OCI-LY7 (cell line): ENCODE results near the gene KIF1B. TPM values are rescaled to one million over a fixed set of nuclear protein-coding genes. Genes with fewer than 3 reads are reported as not detected.

Experiments
- BruUV-seq: library from RNA; stranded (reverse); fragments of 400-500 nt; replicated peaks from 2 replicates; lab custom pipeline; 2021; lab: Mats Ljungman, UMichigan
- CTCF ChIA-PET: fragments of 300-600 bp; sonication (Branson Sonifier 250); formaldehyde crosslinking; loops from one replicate; lab custom pipeline; 2022; ENCODE audit warnings: antibody characterized with exemption; ENCODE audit not compliant: unreplicated experiment; lab: Charles Lee
- POLR2A ChIA-PET: fragments of 300-600 bp; sonication (Branson Sonifier 250); formaldehyde crosslinking; loops from one replicate; lab custom pipeline; 2022; ENCODE audit warnings: antibody characterized with exemption; lab: Charles Lee
- DNase-seq: peaks from one replicate; pipeline ENCODE4 v3.0.0-alpha.2; 2015; ENCODE audit warnings: low spot score
- H2AFZ ChIP-seq: fragments of 200-600 bp; sonication (generic), shearing (Covaris generic); 2 replicates; pipeline ENCODE4 v1.6.1; 2014; ENCODE audit warnings: mild to moderate bottlenecking, antibody characterized with exemption, low read length, moderate library complexity
- H3K27ac ChIP-seq: fragments of 200-600 bp; sonication (generic); 2 replicates; pipeline ENCODE4 v1.5.1; 2014; ENCODE audit warnings: mixed run types, low read depth, mild to moderate bottlenecking, moderate library complexity, low read length, inconsistent platforms; ENCODE audit not compliant: poor library complexity, severe bottlenecking
- H3K36me3 ChIP-seq: fragments of 200-600 bp; sonication (generic); 2 replicates; pipeline ENCODE4 v1.6.1; 2014; ENCODE audit warnings: mild to moderate bottlenecking, antibody characterized with exemption, low read length, moderate library complexity, mixed read lengths; ENCODE audit not compliant: insufficient read depth
- H3K4me1 ChIP-seq: fragments of 200-600 bp; sonication (generic); 2 replicates; pipeline ENCODE4 v1.5.1; 2014; ENCODE audit warnings: mild to moderate bottlenecking, low read length; ENCODE audit not compliant: insufficient read depth, poor library complexity, severe bottlenecking
- H3K4me2 ChIP-seq: fragments of 200-600 bp; sonication (generic); 2 replicates; pipeline ENCODE4 v1.6.1; 2014; ENCODE audit warnings: mild to moderate bottlenecking, low read length
- H3K4me3 ChIP-seq: fragments of 200-600 bp; sonication (generic); 2 replicates; pipeline ENCODE4 v1.5.1; 2014; ENCODE audit warnings: mild to moderate bottlenecking, low read depth, low read length; ENCODE audit not compliant: poor library complexity, severe bottlenecking
- H3K79me2 ChIP-seq: fragments of 200-600 bp; sonication (generic); 2 replicates; pipeline ENCODE4 v1.6.1; 2016; ENCODE audit warnings: low read depth, mild to moderate bottlenecking, low read length, moderate library complexity, mixed read lengths; ENCODE audit not compliant: insufficient read depth
- H3K9me2 ChIP-seq: fragments of 200-600 bp; sonication (generic); 2 replicates; pipeline ENCODE4 v1.6.1; 2016; ENCODE audit warnings: mild to moderate bottlenecking, low read length, mixed read lengths; ENCODE audit not compliant: insufficient read depth
- H3K9me3 ChIP-seq: fragments of 200-600 bp; sonication (generic); 2 replicates; pipeline ENCODE4 v1.6.1; 2014; ENCODE audit warnings: mild to moderate bottlenecking, mixed run types, low read length, mixed read lengths
- H4K20me1 ChIP-seq: fragments of 200-600 bp; sonication (generic); 2 replicates; pipeline ENCODE4 v1.6.1; 2014; ENCODE audit warnings: mild to moderate bottlenecking, antibody characterized with exemption, low read length, moderate library complexity, mixed read lengths; ENCODE audit not compliant: insufficient read depth
- CTCF ChIP-seq: fragments of 200-600 bp; sonication (generic); conservative IDR thresholded peaks from 2 replicates; pipeline ENCODE4 v1.5.1; 2014; ENCODE audit warnings: mild to moderate bottlenecking, antibody characterized with exemption, low read length, moderate library complexity, mixed read lengths
- EZH2phosphoT487 ChIP-seq: fragments of 200-600 bp; sonication (generic); IDR thresholded peaks from 2 replicates; pipeline ENCODE4 v1.6.1; 2018; ENCODE audit warnings: low read depth, borderline replicate concordance, mild to moderate bottlenecking, mixed run types, antibody characterized with exemption, low read length, moderate library complexity, mixed read lengths
- intact Hi-C: fragments of 100-400 bp; cut with micrococcal nuclease; formaldehyde crosslinking; loops from one replicate; pipeline ENCODE4 v1.10.0; 2022; ENCODE audit not compliant: unreplicated experiment
- total RNA-seq, 2 experiments: library from RNA; depleted of rRNA in 1 of 2; stranded (reverse); fragments of >200 nt in 1 of 2; shearing (Covaris generic) in 1 of 2; gene quantifications; 2 replicates each; pipeline ENCODE4 v1.2.3, GENCODE V29; 2014 to 2022

KIF1B gene
- total RNA-seq, 2 experiments from 2014 or later: 3.8 to 4.8 TPM

- H2AFZ ChIP-seq: no peak overlapping the region
- H3K9me3 ChIP-seq: no peaks in the 10 kb centered on the region
- H3K4me1 ChIP-seq: no peaks in the 10 kb centered on the region
- no peaks in the 10 kb centered on the region for H3K36me3 ChIP-seq
- no peak overlapping the region for H3K4me3 ChIP-seq
- intact Hi-C loops: no loop called here
- BruUV-seq: no TSS peak
- H4K20me1 ChIP-seq: no peaks in the 10 kb centered on the region
- no peak overlapping the region for H3K27ac ChIP-seq
- no peak overlapping the region for H3K4me2 ChIP-seq
- ChIA-PET CTCF (no interaction called here), POLR2A (no interaction called here)
- no peak for TF ChIP-seq CTCF
- TF ChIP-seq EZH2phosphoT487: no peak
- no peak for DNase-seq
- no peaks in the 10 kb centered on the region for H3K79me2 ChIP-seq
- H3K9me2 ChIP-seq: no peaks in the 10 kb centered on the region
These were observed 110.0 kb downstream of the KIF1B start for GRCh38 chr1:10320336-10320735.

GRCh38 chr1:10322821-10323220 lies 112.5 kb downstream of the KIF1B start:
- Histone ChIP-seq H3K9me3 (no peaks in the 10 kb centered on the region), H3K4me2 (no peak overlapping the region), H3K27ac (no peak overlapping the region), H3K79me2 (no peaks in the 10 kb centered on the region), H3K4me3 (no peak overlapping the region), H3K9me2 (no peaks in the 10 kb centered on the region), H2AFZ (no peak overlapping the region), H3K36me3 (no peaks in the 10 kb centered on the region), H3K4me1 (no peaks in the 10 kb centered on the region), H4K20me1 (no peaks in the 10 kb centered on the region)
- intact Hi-C loops: no loop called here
- TF ChIP-seq EZH2phosphoT487 (no peak), CTCF (no peak)
- no peak for DNase-seq
- BruUV-seq: no TSS peak
- POLR2A ChIA-PET: interaction anchor here (0.5 kb wide), 2 partner anchors 33 to 1440 kb away, joined by 3 to 4 read pairs; no protein-coding TSS in a partner anchor
- CTCF ChIA-PET: no interaction called here

GRCh38 chr1:10324627-10325026 lies 114.3 kb downstream of the KIF1B start:
- ChIA-PET POLR2A (no interaction called here), CTCF (no interaction called here)
- no peaks in the 10 kb centered on the region for H4K20me1 ChIP-seq
- intact Hi-C loops: no loop called here
- no peaks in the 10 kb centered on the region for H3K36me3 ChIP-seq
- no peak overlapping the region for H3K4me3 ChIP-seq
- H2AFZ ChIP-seq: no peak overlapping the region
- no peak for TF ChIP-seq CTCF
- H3K27ac ChIP-seq: no peak overlapping the region
- H3K9me3 ChIP-seq: no peaks in the 10 kb centered on the region
- H3K4me1 ChIP-seq: no peaks in the 10 kb centered on the region
- no peak overlapping the region for H3K4me2 ChIP-seq
- BruUV-seq: no TSS peak
- no peak for DNase-seq
- no peaks in the 10 kb centered on the region for H3K79me2 ChIP-seq
- H3K9me2 ChIP-seq: no peaks in the 10 kb centered on the region
